WI38 (cell line): ENCODE results near the gene KIDINS220.

Experiments used
- H3K4me3 ChIP-seq: 2 replicates; pipeline ENCODE4 v1.5.1; 2011; ENCODE audit warnings: low read depth, mild to moderate bottlenecking, control low read depth, low read length
- TF ChIP-seq, protein P1 (sequence below): IDR thresholded peaks from 2 replicates; pipeline ENCODE4 v1.5.1; 2012; ENCODE audit warnings: low read depth, mild to moderate bottlenecking, control low read depth, low read length

KIDINS220 gene

GRCh38 chr2:8704906-8705305 lies 132.5 kb downstream of the KIDINS220 start:
- no peak overlapping the region for H3K4me3 ChIP-seq
- TF ChIP-seq, protein P1, sequence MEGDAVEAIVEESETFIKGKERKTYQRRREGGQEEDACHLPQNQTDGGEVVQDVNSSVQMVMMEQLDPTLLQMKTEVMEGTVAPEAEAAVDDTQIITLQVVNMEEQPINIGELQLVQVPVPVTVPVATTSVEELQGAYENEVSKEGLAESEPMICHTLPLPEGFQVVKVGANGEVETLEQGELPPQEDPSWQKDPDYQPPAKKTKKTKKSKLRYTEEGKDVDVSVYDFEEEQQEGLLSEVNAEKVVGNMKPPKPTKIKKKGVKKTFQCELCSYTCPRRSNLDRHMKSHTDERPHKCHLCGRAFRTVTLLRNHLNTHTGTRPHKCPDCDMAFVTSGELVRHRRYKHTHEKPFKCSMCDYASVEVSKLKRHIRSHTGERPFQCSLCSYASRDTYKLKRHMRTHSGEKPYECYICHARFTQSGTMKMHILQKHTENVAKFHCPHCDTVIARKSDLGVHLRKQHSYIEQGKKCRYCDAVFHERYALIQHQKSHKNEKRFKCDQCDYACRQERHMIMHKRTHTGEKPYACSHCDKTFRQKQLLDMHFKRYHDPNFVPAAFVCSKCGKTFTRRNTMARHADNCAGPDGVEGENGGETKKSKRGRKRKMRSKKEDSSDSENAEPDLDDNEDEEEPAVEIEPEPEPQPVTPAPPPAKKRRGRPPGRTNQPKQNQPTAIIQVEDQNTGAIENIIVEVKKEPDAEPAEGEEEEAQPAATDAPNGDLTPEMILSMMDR: no peak

- TF ChIP-seq, protein P1: no peak
- H3K4me3 ChIP-seq: no peak overlapping the region
These were observed 135.6 kb downstream of the KIDINS220 start for GRCh38 chr2:8701681-8702379.

GRCh38 chr2:8699839-8700238 lies 137.6 kb downstream of the KIDINS220 start:
- TF ChIP-seq, protein P1: no peak
- H3K4me3 ChIP-seq: no peak overlapping the region

- TF ChIP-seq, protein P1: no peak
- no peak overlapping the region for H3K4me3 ChIP-seq
These were observed 140.2 kb downstream of the KIDINS220 start for GRCh38 chr2:8697190-8697589.

DNA sequence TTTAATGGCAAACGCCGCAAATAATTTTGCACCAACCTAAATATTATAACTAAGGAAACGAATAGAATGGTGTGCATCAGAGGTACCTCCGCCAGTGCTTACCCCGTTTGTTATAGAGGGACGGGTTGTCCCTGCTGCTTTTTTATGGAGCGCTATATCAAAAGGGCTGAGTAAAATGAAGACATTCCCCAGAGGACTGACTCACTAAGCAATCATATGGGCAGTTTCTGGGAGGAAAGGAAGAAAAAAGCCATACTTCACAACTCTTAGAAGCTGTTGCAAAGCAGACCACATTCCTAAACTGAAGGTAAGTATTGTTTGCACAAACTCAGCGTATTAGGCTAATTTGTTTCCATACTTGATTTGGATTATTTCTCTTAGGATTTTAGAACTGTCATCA lies 142.7 kb downstream of the KIDINS220 start:
- H3K4me3 ChIP-seq: no peak overlapping the region
- TF ChIP-seq, protein P1: no peak

GRCh38 chr2:8693157-8693821 lies 144.1 kb downstream of the KIDINS220 start:
- peak overlapping the region; percentile 23; the same call in 1 of the 2 replicates for H3K4me3 ChIP-seq
- TF ChIP-seq, protein P1: peak; percentile 54

DNA sequence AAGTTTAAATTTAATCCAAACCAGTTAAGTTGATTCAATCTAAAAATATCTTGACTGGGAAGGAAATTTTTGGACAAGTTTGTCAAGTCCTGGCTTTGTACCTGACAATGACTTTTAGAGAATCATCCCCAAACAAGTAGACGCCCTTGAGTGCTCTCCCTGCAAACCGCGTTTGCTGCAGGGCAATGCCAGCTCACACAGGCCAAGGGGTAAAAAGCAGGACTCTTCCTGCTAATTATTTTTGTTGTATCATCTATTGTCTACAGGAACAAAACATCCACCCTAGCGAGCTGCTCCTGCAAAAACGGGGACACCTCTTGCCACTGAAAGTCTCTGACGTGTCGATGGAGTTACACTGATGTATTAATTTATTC lies 144.6 kb downstream of the KIDINS220 start:
- TF ChIP-seq, protein P1: no peak
- H3K4me3 ChIP-seq: no peak overlapping the region
